Measurements from ENCODE around the gene TPD52L1.

DNA sequence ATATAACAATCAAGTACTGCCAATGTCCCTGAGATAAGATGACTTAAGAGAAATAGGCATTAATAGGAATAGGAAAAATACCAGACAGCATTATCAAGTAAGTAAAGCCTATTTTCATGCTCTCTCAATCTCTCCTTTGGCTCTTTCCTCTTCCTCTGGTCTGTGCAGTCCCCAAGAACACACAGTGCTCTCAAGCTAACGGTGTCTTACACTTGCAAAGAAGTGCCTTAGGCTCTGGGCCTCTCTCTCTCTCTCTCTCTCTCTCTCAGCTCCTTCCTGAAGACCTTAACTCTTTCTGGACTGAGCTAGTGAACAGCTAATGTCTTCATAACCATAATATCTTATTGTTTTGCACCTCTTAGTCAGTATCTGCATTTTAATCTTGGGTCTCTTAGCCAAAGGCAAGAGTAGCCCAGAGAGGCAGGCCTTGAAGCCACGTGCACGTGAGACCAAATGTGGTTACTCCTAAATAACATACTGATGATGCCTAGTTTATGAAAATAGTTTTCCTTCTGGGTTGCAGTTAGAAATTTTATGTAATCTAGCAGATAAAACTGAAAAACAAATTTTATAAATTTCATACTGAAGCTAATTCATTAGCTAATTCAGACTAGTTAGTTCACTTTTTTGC lies 70.8 kb downstream of the TPD52L1 start:
- TF ChIP-seq, protein P1, sequence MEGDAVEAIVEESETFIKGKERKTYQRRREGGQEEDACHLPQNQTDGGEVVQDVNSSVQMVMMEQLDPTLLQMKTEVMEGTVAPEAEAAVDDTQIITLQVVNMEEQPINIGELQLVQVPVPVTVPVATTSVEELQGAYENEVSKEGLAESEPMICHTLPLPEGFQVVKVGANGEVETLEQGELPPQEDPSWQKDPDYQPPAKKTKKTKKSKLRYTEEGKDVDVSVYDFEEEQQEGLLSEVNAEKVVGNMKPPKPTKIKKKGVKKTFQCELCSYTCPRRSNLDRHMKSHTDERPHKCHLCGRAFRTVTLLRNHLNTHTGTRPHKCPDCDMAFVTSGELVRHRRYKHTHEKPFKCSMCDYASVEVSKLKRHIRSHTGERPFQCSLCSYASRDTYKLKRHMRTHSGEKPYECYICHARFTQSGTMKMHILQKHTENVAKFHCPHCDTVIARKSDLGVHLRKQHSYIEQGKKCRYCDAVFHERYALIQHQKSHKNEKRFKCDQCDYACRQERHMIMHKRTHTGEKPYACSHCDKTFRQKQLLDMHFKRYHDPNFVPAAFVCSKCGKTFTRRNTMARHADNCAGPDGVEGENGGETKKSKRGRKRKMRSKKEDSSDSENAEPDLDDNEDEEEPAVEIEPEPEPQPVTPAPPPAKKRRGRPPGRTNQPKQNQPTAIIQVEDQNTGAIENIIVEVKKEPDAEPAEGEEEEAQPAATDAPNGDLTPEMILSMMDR (IDR thresholded peaks at IDR 0.05), result no peak
- no peak for TF ChIP-seq POLR2A (IDR thresholded peaks at IDR 0.05)
